Peyer's patch (tissue), 4 donors: ENCODE data around the gene BCAS3.

ENCODE experiments used
- POLR2A ChIP-seq, 2 donors: fragments of 450-650 bp; IDR thresholded peaks; one replicate each; pipeline ENCODE4 v1.5.1; 2017; ENCODE audit warnings: antibody characterized with exemption in 2 of 2, mild to moderate bottlenecking in 2 of 2, moderate library complexity in 2 of 2
- TF ChIP-seq, protein P1 (sequence below), 6 experiments: fragments of 450-650 bp in 4 of 6; fragments of 200-600 bp in 2 of 6; sonication (generic) in 1 of 6; IDR thresholded peaks; one replicate each; pipeline ENCODE4 v1.5.1; 2017 to 2019; ENCODE audit warnings: antibody characterized with exemption in 6 of 6, mild to moderate bottlenecking in 3 of 6, moderate library complexity in 1 of 6

DNA sequence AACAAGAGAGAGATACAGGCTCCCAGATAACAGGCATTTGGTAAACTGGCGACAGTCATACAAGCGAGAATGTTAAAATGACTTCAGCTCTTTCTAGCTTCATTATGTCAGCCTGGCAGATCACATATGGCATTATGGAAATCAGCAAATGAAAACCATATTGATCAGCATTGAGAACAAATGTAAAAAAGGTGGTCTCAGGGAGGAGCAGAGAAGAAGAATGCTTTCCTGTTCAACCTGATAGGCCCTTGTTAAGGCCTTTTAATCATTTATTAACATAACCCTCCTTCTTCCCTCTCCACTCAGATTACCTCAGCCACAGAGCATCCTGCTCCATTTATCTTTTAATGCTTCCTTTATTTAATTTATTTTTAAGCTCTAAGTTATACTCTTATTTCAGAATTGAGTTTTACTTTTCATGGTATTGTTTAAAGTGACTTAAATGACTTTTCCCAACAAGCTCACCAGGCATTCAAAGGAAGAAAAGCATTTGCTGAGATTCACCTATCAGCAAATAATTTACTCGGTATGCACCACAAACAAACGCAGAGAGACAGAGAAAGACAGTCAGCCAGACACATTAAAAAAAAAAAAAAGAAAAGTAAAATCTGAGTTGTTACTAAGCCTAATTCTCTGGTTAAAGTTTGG lies 478.1 kb downstream of the BCAS3 start:
- TF ChIP-seq, protein P1, sequence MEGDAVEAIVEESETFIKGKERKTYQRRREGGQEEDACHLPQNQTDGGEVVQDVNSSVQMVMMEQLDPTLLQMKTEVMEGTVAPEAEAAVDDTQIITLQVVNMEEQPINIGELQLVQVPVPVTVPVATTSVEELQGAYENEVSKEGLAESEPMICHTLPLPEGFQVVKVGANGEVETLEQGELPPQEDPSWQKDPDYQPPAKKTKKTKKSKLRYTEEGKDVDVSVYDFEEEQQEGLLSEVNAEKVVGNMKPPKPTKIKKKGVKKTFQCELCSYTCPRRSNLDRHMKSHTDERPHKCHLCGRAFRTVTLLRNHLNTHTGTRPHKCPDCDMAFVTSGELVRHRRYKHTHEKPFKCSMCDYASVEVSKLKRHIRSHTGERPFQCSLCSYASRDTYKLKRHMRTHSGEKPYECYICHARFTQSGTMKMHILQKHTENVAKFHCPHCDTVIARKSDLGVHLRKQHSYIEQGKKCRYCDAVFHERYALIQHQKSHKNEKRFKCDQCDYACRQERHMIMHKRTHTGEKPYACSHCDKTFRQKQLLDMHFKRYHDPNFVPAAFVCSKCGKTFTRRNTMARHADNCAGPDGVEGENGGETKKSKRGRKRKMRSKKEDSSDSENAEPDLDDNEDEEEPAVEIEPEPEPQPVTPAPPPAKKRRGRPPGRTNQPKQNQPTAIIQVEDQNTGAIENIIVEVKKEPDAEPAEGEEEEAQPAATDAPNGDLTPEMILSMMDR (IDR thresholded peaks at IDR 0.05) = no peak
- no peak for TF ChIP-seq POLR2A (IDR thresholded peaks at IDR 0.05)
